SU-DHL-6 (cell line): Measurements from ENCODE around the gene NFIB.

Experiments used
- EZH2phosphoT487 ChIP-seq: fragments of 200-600 bp; sonication (generic), shearing (Covaris generic); conservative IDR thresholded peaks from 2 replicates; pipeline ENCODE4 v1.6.1; 2018; ENCODE audit warnings: mild to moderate bottlenecking, antibody characterized with exemption, low read length, moderate library complexity, mixed read lengths
- TF ChIP-seq, protein P1 (sequence below): fragments of 200-600 bp; sonication (generic); IDR thresholded peaks from one replicate; pipeline ENCODE4 v1.5.1; 2017; ENCODE audit warnings: antibody characterized with exemption, mild to moderate bottlenecking, low read length, moderate library complexity; ENCODE audit not compliant: insufficient read depth, poor library complexity, severe bottlenecking

DNA sequence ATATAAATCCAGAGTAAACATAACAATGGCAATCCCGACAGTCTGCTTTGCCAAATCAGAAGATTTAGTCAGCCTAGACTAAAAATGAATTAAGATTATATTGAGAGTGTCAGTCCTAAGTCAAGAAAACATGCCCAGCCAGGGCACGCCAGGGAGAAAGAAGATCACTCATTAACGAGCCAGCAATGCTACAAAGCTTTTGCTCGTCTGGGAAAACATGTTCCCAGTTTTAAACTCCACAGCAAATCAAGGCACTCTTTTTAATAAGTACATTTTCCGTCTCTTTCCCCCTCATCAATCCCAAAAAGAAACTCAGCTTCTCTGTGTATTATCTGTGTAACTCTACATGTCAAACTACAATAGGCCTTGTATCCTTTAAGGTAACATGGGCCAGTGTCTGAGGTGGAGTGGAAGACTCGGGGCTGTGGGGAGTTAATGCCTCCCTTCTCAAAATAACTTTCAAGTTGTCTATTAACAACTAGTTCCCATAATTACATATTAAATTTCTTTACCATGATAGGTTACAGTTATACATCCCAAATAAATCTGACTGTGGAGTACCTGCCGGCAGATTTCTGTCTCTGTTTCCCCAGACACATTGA is 40.9 kb downstream of the NFIB start:
- TF ChIP-seq EZH2phosphoT487: no peak
- TF ChIP-seq, protein P1, sequence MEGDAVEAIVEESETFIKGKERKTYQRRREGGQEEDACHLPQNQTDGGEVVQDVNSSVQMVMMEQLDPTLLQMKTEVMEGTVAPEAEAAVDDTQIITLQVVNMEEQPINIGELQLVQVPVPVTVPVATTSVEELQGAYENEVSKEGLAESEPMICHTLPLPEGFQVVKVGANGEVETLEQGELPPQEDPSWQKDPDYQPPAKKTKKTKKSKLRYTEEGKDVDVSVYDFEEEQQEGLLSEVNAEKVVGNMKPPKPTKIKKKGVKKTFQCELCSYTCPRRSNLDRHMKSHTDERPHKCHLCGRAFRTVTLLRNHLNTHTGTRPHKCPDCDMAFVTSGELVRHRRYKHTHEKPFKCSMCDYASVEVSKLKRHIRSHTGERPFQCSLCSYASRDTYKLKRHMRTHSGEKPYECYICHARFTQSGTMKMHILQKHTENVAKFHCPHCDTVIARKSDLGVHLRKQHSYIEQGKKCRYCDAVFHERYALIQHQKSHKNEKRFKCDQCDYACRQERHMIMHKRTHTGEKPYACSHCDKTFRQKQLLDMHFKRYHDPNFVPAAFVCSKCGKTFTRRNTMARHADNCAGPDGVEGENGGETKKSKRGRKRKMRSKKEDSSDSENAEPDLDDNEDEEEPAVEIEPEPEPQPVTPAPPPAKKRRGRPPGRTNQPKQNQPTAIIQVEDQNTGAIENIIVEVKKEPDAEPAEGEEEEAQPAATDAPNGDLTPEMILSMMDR: no peak
